ENCODE measurements around the gene DUOX1.

The DUOX1 gene

GRCh38 chr15:45131510-45131909 lies 1.7 kb downstream of the DUOX1 start:
- Histone ChIP-seq H2BK15ac (ENCODE audit: low read depth, poor library complexity, severe bottlenecking) (no peak overlapping the region), H2AK5ac (ENCODE audit: low read length, severe bottlenecking) (no peak overlapping the region), H3K27ac (ENCODE audit: low read length, poor library complexity, severe bottlenecking) (no peak overlapping the region), H3K18ac (ENCODE audit: low read depth in 1 of 2, low read length in 2 of 2) (no peak overlapping the region), H3K4me1 (ENCODE audit: control insufficient read depth, insufficient read depth, low read depth, low read length) (peaks cover 15% of the 10 kb centered on the region), H3K23ac (ENCODE audit: low read length in 2 of 2) (no peak overlapping the region), H3K27me3 (ENCODE audit: control insufficient read depth in 1 of 2, insufficient read depth in 1 of 2, low read length in 2 of 2) (peaks cover 73 to 85% of the 10 kb centered on the region in 2 experiments), H3K4ac (ENCODE audit: low read depth in 1 of 2, low read length in 2 of 2) (no peak overlapping the region), H2AFZ (ENCODE audit: low read depth, low read length) (no peak overlapping the region), H3K14ac (ENCODE audit: low read length in 2 of 2) (no peak overlapping the region), H3K4me2 (ENCODE audit: low read length, poor library complexity, severe bottlenecking) (no peak overlapping the region), H3K36me3 (ENCODE audit: control insufficient read depth in 1 of 2, insufficient read depth in 2 of 2, low read depth in 1 of 2, low read length in 2 of 2) (no peaks in the 10 kb centered on the region), H3K9ac (ENCODE audit: low read length) (no peak overlapping the region), H2BK5ac (ENCODE audit: low read depth, low read length, poor library complexity, severe bottlenecking) (no peak overlapping the region), H3K79me1 (replicated peaks; ENCODE audit: low read length, poor library complexity, severe bottlenecking) (no peaks in the 10 kb centered on the region), H3K9me3 (ENCODE audit: control insufficient read depth, low read length) (no peaks in the 10 kb centered on the region), H2BK12ac (ENCODE audit: low read length in 2 of 2) (no peak overlapping the region), H4K91ac (ENCODE audit: low read length) (no peak overlapping the region), H4K8ac (ENCODE audit: low read length) (no peak overlapping the region), H2BK120ac (ENCODE audit: low read depth, low read length) (no peak overlapping the region), H3K4me3 (ENCODE audit: insufficient read depth in 1 of 2, low read depth in 1 of 2, low read length in 2 of 2) (no peak overlapping the region)
- 86% methylated on average over 3 of the region's 3 CpGs for WGBS
- no peak for DNase-seq

- no peak overlapping the region for H3K27ac ChIP-seq (ENCODE audit: low read length, poor library complexity, severe bottlenecking)
- no peak overlapping the region for H3K9ac ChIP-seq (ENCODE audit: low read length)
- no peak overlapping the region for H3K4me2 ChIP-seq (ENCODE audit: low read length, poor library complexity, severe bottlenecking)
- H2BK15ac ChIP-seq (ENCODE audit: low read depth, poor library complexity, severe bottlenecking): no peak overlapping the region
- no peak overlapping the region for H3K18ac ChIP-seq (ENCODE audit: low read depth in 1 of 2, low read length in 2 of 2)
- H3K36me3 ChIP-seq (ENCODE audit: control insufficient read depth in 1 of 2, insufficient read depth in 2 of 2, low read depth in 1 of 2, low read length in 2 of 2): no peaks in the 10 kb centered on the region
- peaks cover 75 to 85% of the 10 kb centered on the region in 2 experiments for H3K27me3 ChIP-seq (ENCODE audit: control insufficient read depth in 1 of 2, insufficient read depth in 1 of 2, low read length in 2 of 2)
- H3K4me1 ChIP-seq (ENCODE audit: control insufficient read depth, insufficient read depth, low read depth, low read length): peaks cover 15% of the 10 kb centered on the region
- H4K91ac ChIP-seq (ENCODE audit: low read length): no peak overlapping the region
- no peak overlapping the region for H2BK120ac ChIP-seq (ENCODE audit: low read depth, low read length)
- H2BK5ac ChIP-seq (ENCODE audit: low read depth, low read length, poor library complexity, severe bottlenecking): no peak overlapping the region
- peak overlapping the region in 1 of 2 experiments; percentile 5 for H3K4me3 ChIP-seq (ENCODE audit: insufficient read depth in 1 of 2, low read depth in 1 of 2, low read length in 2 of 2)
- no peak for DNase-seq
- H4K8ac ChIP-seq (ENCODE audit: low read length): no peak overlapping the region
- H3K23ac ChIP-seq (ENCODE audit: low read length in 2 of 2): no peak overlapping the region
- H2AK5ac ChIP-seq (ENCODE audit: low read length, severe bottlenecking): no peak overlapping the region
- H3K9me3 ChIP-seq (ENCODE audit: control insufficient read depth, low read length): no peaks in the 10 kb centered on the region
- H3K79me1 ChIP-seq (replicated peaks; ENCODE audit: low read length, poor library complexity, severe bottlenecking): no peaks in the 10 kb centered on the region
- no peak overlapping the region for H3K4ac ChIP-seq (ENCODE audit: low read depth in 1 of 2, low read length in 2 of 2)
- H2AFZ ChIP-seq (ENCODE audit: low read depth, low read length): no peak overlapping the region
- no peak overlapping the region for H2BK12ac ChIP-seq (ENCODE audit: low read length in 2 of 2)
- no peak overlapping the region for H3K14ac ChIP-seq (ENCODE audit: low read length in 2 of 2)
- WGBS: 60% methylated on average over 2 of the region's 3 CpGs
These were observed 3.2 kb downstream of the DUOX1 start for GRCh38 chr15:45132844-45133560.

GRCh38 chr15:45133561-45133920 lies 3.7 kb downstream of the DUOX1 start:
- Histone ChIP-seq H2BK5ac (ENCODE audit: low read depth, low read length, poor library complexity, severe bottlenecking) (no peak overlapping the region), H3K27me3 (ENCODE audit: control insufficient read depth in 1 of 2, insufficient read depth in 1 of 2, low read length in 2 of 2) (peaks cover 72 to 85% of the 10 kb centered on the region in 2 experiments), H3K27ac (ENCODE audit: low read length, poor library complexity, severe bottlenecking) (no peak overlapping the region), H3K9me3 (ENCODE audit: control insufficient read depth, low read length) (no peaks in the 10 kb centered on the region), H3K79me1 (replicated peaks; ENCODE audit: low read length, poor library complexity, severe bottlenecking) (no peaks in the 10 kb centered on the region), H3K18ac (ENCODE audit: low read depth in 1 of 2, low read length in 2 of 2) (no peak overlapping the region), H2BK15ac (ENCODE audit: low read depth, poor library complexity, severe bottlenecking) (no peak overlapping the region), H4K8ac (ENCODE audit: low read length) (no peak overlapping the region), H2AK5ac (ENCODE audit: low read length, severe bottlenecking) (no peak overlapping the region), H2AFZ (ENCODE audit: low read depth, low read length) (no peak overlapping the region), H2BK12ac (ENCODE audit: low read length in 2 of 2) (no peak overlapping the region), H3K36me3 (ENCODE audit: control insufficient read depth in 1 of 2, insufficient read depth in 2 of 2, low read depth in 1 of 2, low read length in 2 of 2) (no peaks in the 10 kb centered on the region), H3K9ac (ENCODE audit: low read length) (no peak overlapping the region), H3K4me3 (ENCODE audit: insufficient read depth in 1 of 2, low read depth in 1 of 2, low read length in 2 of 2) (no peak overlapping the region), H3K4me1 (ENCODE audit: control insufficient read depth, insufficient read depth, low read depth, low read length) (peaks cover 15% of the 10 kb centered on the region), H4K91ac (ENCODE audit: low read length) (no peak overlapping the region), H3K4me2 (ENCODE audit: low read length, poor library complexity, severe bottlenecking) (no peak overlapping the region), H2BK120ac (ENCODE audit: low read depth, low read length) (no peak overlapping the region), H3K14ac (ENCODE audit: low read length in 2 of 2) (peak overlapping the region in 1 of 2 experiments; percentile 29), H3K23ac (ENCODE audit: low read length in 2 of 2) (no peak overlapping the region), H3K4ac (ENCODE audit: low read depth in 1 of 2, low read length in 2 of 2) (no peak overlapping the region)
- no peak for DNase-seq
- WGBS: 61% methylated on average over 3 of the region's 5 CpGs

GRCh38 chr15:45134046-45134445 lies 4.3 kb downstream of the DUOX1 start:
- H4K8ac ChIP-seq (ENCODE audit: low read length): no peak overlapping the region
- no peak overlapping the region for H3K4me3 ChIP-seq (ENCODE audit: insufficient read depth in 1 of 2, low read depth in 1 of 2, low read length in 2 of 2)
- no peak overlapping the region for H2AFZ ChIP-seq (ENCODE audit: low read depth, low read length)
- no peaks in the 10 kb centered on the region for H3K79me1 ChIP-seq (replicated peaks; ENCODE audit: low read length, poor library complexity, severe bottlenecking)
- no peak overlapping the region for H3K4ac ChIP-seq (ENCODE audit: low read depth in 1 of 2, low read length in 2 of 2)
- H3K9me3 ChIP-seq (ENCODE audit: control insufficient read depth, low read length): no peaks in the 10 kb centered on the region
- no peak overlapping the region for H2BK120ac ChIP-seq (ENCODE audit: low read depth, low read length)
- no peak overlapping the region for H3K9ac ChIP-seq (ENCODE audit: low read length)
- H3K4me1 ChIP-seq (ENCODE audit: control insufficient read depth, insufficient read depth, low read depth, low read length): peaks cover 11% of the 10 kb centered on the region
- no peak for DNase-seq
- WGBS: 84% methylated on average over 4 of the region's 7 CpGs
- no peak overlapping the region for H3K23ac ChIP-seq (ENCODE audit: low read length in 2 of 2)
- no peak overlapping the region for H3K4me2 ChIP-seq (ENCODE audit: low read length, poor library complexity, severe bottlenecking)
- no peak overlapping the region for H3K18ac ChIP-seq (ENCODE audit: low read depth in 1 of 2, low read length in 2 of 2)
- H2AK5ac ChIP-seq (ENCODE audit: low read length, severe bottlenecking): no peak overlapping the region
- H3K14ac ChIP-seq (ENCODE audit: low read length in 2 of 2): no peak overlapping the region
- H2BK5ac ChIP-seq (ENCODE audit: low read depth, low read length, poor library complexity, severe bottlenecking): no peak overlapping the region
- no peak overlapping the region for H3K27ac ChIP-seq (ENCODE audit: low read length, poor library complexity, severe bottlenecking)
- H2BK15ac ChIP-seq (ENCODE audit: low read depth, poor library complexity, severe bottlenecking): no peak overlapping the region
- no peak overlapping the region for H2BK12ac ChIP-seq (ENCODE audit: low read length in 2 of 2)
- H3K36me3 ChIP-seq (ENCODE audit: control insufficient read depth in 1 of 2, insufficient read depth in 2 of 2, low read depth in 1 of 2, low read length in 2 of 2): no peaks in the 10 kb centered on the region
- peaks cover 67 to 82% of the 10 kb centered on the region in 2 experiments for H3K27me3 ChIP-seq (ENCODE audit: control insufficient read depth in 1 of 2, insufficient read depth in 1 of 2, low read length in 2 of 2)
- H4K91ac ChIP-seq (ENCODE audit: low read length): no peak overlapping the region

All from mesenchymal stem cell (in vitro differentiated cells and primary cell).